T-helper 22 cell (primary cell): ENCODE results near the gene MOSPD3.
A peak's percentile ranks its signal among the peaks of the same experiment; 100 is the strongest.

Experiments
- DNase-seq: peaks from one replicate; pipeline ENCODE4 v3.0.0-alpha.2; 2020; ENCODE audit warnings: low read depth

Gene MOSPD3

DNA sequence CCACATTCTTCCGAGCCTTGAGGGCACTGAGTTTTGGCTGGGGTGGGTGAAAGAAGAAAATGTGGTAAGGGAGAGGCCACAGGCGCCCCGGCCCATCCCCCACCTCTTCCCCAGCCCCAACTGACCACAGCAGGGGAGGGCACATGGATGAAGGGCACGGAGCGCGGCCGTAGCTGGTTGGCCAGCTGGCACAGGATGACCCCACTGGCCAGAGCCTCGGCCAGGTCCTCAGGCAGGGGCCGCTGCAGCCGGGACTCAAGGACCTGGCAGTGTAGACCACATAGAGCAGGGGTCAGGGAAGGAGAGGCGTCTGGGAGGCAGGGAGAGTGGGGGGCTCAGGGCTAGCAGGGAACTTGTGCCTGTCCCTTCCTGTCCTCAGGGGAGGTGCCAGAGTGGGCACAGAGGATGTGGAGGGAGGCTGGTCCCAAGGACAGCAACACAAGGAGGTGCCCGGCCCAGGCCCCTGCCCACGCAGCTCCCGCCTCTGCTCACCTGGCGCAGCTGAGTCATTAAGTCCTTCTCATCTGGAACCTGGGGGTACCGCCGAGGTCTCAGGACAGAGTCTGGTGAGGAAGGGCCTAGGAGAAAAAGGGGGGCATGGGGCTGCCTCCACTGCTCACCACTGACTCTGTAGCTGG, 36.5 kb upstream of the MOSPD3 start:
- no peak for DNase-seq

DNA sequence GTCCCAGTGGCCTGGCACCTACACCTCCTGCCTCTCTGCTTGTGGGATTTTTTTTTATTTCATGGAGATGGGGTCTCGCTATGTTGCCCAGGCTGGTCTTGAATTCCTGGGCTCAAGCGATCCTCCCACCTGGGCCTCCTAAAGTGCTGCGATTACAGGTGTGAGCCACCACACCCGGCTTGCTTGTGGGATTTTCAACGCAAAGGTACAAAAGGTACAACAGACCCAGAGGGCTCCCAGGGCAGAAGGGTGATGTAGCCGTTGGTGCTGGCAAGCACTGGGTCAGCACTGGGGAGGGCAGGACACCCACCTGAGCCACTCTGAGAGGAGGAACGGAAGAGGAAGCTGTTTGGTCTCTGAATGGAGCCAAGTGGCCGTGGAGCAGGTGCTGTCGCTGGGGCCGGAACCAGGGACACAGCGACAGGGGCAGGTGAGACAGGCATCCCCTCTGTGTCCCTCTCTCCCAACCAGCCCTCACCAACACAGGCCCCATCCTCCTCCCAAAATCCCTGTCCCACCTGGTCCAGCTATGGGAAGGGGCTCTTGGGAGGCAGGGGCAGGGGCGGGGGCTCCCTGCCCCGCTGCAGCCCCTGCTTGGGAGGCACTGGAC, 35.9 kb upstream of the MOSPD3 start:
- no peak for DNase-seq

DNA sequence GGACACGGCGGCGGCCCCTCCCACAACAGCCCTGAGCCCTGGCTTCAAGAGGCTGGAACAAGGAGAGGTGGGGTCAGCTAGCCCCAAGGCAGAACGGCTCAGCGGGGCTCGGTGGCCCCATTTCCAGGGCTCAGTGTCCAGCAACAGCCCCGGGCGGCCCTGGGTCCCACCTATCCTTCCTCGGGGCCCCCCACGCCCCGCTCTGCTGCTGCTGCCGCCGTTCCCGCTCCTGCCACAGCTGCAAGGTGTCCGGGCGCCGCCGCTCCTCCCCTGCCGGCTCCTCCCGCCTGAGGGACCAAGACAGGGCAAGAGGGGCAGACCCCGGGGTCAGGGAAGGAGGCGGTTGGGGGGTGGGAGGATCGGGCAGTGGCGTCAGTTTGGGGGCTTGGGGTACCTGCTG, 35.2 kb upstream of the MOSPD3 start:
- no peak for DNase-seq

DNA sequence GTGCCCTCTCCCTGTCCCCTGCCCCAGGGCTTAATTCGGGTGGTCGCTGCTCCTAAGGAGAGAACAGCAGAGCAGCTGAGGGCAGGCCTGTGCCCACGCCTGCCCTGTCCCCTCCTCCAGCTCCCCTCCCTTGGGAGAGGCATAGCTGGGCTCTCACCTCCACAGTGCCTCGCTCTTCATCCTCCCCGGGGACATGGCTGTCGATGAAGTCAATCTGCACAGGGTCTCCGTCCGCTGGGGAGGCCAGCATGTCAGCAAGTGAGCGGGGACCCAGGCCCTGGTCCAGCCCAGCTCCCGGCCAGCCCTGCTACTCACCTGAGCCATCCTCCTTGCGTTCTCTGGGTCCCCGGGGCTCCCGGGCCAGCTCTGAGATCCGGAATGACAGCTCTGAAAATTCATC, 34.8 kb upstream of the MOSPD3 start:
- no peak for DNase-seq

DNA sequence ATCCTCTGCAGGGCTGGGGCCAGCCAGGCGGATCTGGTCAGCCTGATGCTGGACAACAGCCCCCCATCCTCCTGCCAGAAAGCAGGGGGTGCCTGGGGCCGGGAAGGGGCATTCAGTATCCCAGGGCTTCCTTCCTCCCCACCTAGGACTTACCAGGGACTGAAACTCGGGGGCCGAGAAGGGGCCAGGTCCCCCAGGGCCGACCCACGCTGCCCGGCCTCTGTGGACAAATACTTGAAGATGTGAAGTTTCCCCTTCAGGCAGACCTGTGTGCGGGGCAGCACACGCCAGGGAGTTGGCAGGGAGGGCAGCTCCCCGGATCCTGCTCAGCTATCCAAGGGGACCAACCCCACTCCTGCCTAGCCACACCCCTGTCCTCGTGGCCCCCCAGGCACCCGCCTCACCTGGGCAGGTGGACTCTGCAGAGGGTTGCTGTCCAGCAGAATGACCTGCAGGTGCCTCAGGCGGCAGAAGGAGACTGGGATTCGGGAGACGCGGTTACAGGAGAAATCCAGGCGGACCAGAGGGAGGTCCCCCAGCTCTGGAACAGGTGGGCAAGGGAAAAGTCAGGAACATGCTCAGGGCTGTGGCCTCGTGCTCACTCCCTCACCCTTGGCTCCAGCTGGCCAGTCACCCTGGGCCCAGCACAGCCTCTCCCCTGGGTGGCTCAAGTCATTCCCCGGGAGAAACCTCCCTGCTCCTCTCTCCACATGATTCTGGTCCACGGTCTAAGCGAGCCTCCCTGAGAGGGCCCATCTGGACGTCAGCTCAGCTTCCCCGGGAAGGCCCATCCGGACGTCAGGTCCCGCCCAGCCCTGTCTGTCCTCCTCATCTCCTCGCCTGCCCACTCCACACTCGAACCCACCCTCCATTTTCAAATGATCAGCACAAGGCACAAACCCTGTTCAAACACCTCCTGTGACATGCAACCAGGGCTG, 33.8 kb upstream of the MOSPD3 start:
- DNase-seq, result no peak

DNA sequence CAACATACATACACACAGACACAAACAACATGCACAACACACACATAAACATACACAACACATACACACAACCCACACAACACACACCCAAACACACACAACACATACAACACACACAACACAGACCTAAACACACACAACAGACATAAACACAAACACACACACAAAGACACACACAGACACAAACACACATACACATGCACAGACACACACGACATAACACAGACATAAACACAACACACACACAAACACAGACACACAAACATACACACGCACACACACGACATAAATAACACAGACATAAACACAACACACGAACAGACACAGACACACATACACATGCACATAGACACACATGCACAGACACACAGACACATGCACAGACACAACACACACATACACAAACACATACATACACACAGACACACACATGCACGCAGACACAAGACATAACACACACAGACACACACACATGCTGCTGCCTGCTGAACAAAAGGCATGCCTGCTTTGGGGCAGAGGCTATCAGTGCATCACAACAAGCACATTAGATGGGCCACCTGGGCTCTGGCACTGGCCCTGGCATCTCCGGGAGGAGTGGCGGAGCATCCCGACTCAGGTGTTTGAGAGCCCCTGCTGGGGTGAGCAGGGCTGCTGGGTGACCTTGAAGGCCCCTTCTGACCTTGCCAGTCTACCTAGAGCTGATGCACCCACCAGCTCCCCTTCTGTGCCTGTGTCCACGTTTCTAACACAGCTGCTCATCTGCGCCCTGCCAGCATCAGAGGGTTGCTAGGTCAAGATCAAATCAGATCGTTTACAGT, 31.7 kb upstream of the MOSPD3 start:
- no peak for DNase-seq

DNA sequence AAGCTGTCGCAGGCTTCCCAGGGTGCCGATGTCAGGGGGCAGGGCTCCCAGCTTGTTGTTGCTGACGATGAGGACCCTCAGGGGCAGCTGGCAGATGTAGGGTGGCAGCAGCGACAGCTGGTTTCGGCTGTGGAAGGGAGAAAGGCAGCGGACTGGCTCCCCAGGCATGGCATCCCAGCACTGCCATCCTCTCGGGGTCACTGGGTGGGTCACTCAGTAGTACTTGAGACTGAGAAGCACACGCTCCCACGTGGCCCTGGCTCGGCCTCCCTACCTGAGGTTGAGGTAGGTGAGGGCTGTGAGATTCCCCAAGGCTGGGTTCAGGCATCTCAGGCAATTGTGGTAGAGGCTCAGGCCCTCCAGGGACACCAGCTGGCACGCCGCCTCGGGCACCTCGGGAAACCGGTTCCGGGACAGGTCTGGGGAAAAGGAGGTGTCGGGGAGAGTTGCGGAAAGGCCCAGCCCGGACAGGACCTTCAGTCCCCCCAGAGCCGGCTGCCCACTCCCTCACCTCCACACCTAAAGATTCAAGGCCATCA, 30.2 kb upstream of the MOSPD3 start:
- no peak for DNase-seq

DNA sequence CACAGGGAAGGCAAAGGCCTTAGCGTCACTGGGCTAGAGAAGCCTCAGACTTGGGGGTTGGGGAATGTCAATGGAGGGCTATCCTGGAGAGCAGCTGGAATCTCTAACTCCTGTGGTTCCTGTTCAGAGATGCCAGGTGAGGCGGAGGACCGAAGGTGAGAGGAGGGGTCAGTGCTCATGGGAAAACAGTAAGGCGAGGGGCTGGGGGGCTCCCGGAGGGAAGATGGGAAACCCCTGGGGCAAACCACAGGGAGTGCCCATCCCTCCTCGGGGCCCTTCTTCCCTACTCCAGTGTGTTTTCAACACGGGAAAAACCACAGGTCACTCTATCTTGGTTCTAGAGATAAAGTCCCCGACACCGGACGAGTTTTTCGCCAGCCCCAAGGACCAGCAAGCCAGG, 29.7 kb upstream of the MOSPD3 start:
- DNase-seq, result no peak

DNA sequence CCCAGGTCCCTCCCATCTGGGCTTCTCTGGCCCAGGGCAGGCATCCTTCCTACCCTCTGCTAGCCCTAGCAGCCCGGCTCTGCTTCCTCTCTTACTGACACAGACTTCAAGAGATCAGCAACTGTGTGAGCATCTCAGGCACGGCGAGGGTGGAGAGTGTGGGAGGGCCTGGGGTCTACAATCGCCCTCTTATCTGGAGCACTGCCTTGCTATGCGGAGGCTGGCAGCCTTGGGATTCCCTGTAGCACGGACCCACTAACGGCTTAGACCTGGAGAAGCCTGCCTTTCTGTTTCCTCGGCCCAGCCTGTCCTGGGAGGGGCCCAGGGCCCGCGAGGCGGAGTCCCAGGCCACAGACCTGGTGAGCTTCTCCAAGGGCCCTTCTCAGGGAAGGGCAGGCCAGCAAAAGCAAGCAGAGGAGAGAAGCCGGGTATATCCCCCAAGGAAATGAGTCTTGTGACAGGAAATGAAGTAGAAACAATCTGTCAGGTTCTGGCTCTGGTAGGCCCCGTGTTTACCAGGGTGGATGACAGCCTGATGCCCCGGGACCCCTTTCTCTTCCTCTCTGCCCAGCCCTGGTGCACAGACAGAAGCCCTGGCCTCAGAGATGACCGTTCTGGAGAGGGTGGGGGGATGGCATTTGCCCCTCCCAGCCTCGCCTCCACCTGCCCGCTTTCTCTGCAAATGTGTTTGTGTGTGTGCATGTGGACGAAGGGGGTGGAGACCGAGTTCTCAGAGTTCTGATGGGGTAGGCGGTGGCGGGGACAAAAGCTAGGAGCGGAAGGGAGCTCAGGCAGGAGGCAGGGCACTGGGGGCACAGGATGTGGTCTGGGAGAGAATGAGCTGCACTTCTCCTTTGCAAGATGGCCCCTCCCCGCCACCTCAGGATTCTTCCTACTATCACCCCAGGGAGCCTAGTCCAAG, 28.9 kb upstream of the MOSPD3 start:
- peak; percentile 46 for DNase-seq

DNA sequence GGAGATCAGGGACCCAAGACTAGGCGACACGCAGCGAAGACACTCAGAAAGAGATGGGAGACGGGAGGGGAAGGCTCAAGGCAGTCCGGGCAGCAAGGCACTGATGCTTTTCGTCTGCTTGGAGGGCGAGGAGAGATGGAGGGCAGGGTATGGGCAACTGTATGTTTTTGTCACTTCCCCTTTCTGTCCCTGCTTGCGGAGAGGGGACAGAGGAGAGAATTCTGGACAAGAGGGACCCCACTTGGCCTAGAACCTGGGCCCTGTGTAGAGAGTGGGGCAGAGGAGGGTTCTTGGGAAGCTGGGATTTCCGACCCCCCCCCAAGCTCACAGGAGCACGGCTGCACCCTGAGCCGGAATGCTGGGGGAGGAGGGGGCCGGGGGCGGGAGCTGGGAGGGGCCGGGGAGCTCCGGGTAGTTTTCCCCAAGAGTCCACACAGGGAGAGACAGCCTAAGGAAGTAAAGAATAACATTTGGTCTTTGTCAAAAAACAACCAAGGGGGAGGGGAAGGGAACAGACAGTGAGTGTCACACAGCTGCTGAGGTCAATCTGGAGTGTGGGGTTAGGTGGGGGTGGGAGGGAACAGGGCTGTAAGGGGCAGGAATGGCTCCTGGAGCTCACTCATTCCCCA, 28.2 kb upstream of the MOSPD3 start:
- no peak for DNase-seq

DNA sequence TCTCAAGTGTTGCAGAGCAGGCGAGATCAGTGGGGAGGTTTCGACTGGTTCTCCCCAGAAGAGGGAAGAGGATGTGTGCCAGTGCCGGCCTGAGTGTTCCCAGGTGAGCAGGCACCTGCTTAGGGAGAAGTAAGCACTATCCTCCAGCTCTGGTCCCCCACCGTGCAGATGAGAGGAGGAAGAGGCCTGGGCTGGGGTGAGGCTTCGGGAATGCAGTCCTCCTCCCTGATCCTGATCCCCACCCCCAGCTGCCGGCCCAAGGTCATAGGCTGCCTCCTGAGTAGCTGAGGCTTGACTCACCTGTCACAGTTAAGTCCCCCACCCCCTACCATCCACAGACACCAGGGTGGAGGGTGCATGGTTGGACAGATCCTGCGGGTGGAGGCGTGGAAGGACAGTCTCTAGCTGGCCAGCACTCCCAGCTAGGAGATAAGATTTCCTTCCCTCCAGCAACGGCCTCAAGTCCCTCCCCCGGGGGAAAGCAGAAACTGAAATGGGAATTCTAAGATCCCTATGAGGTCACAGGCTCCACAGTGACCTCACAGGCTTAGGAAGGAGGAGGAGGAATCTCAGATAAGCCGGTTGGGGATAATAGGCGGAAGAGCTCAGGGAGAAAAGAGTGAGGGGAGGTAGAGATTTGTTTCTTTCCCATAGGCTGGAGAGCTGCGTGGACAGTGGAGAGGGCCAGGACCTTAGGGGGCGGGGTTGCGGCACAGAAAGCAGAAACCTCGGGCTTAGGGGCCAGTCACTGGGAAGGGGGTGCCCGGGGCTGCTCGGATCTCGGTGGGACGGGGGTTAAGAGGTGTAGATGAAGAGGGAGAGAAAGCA, 27.4 kb upstream of the MOSPD3 start:
- DNase-seq, result no peak

DNA sequence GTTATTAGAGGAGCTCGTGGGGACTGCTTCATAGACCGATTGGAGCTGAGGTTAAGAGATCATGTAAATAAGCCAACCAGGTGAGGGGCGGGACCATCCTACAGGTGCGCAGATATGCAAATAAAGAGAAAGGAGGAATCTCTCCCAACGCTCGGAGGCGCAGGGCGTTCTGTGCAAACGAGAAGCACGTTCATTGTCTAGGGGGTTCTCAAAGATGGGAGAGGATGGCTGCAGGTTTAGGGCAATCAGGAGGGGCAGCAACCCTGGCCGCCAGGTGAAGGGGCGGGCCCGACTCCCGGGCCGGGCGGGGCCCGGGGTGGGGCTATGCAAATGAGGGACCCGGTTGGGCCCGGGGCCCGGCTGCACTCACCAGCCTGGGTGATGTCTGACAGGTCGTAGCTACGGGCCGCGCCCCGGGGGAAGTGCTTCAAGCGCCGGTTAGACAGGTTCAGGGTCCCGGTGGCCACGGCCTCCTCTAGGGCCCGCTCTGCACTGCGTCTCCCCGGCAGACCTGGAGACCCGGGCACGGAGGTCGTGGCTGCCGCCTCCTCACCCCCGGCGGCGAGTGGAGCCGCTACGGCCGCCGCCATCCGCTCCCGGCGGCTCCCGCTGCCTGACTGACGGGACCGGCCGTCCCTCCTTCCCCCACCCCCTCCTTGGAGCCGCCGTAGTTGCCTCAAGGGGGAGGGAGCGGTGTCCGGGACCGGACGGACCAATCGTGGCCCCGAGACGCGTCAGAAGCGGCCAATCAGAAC, 26.7 kb upstream of the MOSPD3 start, which contains the start of gene LRCH4:
LRCH4 (minus strand) TSS at position 619 of the 755 bp plus-strand sequence; CDS start at position 590, 29 bp downstream.
- peak; percentile 56 for DNase-seq

DNA sequence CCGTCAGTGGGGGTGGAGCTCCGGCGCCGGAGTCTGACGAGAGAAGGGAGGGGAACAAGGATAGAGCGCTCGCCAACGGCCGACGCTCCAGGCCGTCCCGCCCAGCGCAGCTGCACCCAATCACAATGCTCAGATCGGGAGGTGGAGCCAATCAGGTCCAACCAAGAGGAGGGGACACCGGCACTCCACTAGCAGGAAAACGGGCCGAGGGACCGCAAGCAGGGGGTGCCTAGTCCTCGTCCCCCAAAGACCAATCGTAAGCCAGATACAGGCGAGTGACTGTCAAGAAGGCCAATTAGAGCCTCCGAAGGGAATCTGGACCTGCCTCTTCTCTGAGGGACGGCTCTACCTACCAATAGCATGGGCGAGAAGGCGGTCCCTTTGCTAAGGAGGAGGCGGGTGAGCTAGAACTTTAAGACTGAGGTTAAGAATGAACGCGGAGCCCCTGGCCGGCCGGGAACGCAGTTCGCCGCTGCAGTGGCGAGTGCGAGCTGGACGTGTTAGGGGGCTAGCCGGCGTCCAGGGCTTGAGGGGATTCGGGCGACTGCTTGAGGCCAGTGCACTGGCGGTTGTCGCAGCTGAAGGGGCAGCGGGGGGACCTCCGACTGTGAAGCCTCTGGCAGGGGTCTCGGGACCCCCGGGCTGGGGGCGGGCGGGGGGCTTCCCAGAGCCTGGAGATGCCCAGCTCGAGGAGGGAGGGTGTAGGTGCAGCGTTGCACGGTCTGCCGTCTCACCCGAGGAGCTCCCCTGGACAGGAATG, 25.9 kb upstream of the MOSPD3 start, which contains the start of gene FBXO24:
FBXO24 (plus strand) TSS at position 63 of the 760 bp plus-strand sequence; CDS start at position 361, 298 bp downstream.
- peak; percentile 99 for DNase-seq

DNA sequence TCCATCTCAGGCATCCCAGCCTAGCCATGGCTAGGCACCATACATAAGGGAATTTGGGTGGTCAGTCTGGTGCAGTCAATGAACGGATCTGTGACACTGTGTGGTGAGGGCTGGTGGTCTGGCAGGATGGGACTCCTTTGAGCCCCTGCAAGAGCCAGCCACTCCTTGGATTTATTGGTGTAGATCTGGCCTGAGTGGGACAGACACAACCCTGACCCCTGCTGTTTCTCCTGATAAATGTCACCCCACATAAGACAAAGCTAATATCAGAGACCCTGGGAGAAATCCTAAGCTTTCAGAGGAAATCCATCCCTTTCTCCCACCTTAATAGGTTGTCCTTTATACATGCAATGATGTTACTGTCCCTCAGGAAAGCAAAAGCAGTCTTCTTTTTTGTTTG, 23.9 kb upstream of the MOSPD3 start:
- no peak for DNase-seq

DNA sequence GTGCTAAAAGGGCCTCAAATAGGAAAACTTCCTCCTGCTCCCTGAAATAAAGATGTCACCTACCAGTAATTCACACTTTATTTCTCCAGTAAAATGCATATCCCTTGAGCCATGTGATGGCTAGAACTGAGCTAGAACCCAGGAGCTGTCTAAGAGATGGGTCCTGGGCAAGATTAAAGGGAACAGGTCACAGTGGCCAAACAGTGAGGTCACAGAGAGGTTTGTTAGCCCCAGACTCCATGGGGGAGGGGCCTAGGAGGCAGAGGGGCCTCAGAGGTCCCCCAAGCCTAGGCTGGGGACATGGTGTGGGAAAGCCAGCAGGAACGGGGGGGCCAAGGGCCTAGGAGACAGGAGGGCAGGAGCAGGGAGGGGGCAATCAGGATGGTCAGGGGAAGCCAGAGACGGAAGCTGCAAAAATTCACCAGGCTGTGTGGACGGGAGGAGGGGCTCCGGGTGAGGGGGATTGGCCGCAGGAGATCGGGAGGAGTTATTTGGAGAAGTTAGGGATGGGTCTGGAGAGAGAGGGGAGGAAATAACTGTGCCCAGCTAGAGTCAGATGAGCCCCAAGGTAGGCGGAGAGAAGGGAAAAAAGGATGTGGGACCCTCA, 22.9 kb upstream of the MOSPD3 start:
- DNase-seq, result no peak

DNA sequence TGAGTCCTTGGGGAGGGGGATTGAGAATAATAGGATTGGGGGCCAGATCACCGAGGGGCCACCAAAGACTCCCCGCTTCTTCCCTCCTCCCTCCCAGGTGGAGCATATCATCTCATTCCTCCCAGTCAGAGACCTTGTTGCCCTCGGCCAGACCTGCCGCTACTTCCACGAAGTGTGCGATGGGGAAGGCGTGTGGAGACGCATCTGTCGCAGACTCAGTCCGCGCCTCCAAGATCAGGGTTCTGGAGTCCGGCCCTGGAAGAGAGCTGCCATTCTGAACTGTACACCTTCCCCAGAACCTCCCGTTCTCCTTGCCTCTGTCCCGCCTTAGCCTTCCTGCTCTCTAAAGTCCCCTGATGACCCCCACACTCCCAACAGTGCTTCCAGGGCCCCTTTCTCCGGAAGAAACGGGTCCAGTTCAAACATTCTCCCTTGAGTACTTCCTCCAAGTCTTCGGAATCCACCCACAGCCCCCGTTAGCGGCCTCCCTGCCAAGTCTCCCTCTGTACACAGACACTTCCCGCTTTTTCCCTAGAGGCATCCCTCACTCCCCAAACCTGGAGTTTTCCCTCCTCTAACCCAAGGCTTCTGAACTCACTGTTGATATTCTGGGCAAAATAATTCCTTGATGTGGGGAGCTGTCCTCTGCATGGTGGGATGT, 22.1 kb upstream of the MOSPD3 start:
- no peak for DNase-seq

DNA sequence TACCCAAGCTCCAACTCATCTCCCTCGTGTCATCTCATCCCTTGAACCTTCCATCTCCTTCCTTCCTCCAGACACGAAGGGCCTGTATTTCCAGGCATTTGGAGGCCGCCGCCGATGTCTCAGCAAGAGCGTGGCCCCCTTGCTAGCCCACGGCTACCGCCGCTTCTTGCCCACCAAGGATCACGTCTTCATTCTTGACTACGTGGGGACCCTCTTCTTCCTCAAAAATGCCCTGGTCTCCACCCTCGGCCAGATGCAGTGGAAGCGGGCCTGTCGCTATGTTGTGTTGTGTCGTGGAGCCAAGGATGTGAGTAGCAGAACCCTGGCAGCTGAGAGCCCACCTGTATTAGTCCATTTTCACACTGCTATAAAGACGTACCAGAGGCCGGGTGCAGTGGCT, 20.7 kb upstream of the MOSPD3 start:
- DNase-seq, result no peak
